Measurements from ENCODE around the gene PHTF1. TPM values are rescaled to one million over a fixed set of nuclear protein-coding genes. Genes with fewer than 3 reads are reported as not detected.

Gene PHTF1
- total and polyA plus RNA-seq, 7 donors: 2.4 to 22.7 (median 11.9) TPM

- intact Hi-C loops (cut with DNase I): no loop called here
- peaks cover 0 to 32% (median 17%) of the 10 kb centered on the region in 4 donors for H3K4me1 ChIP-seq
- H3K4me3 ChIP-seq: no peak overlapping the region
- no peak overlapping the region for H3K27ac ChIP-seq
- no peak for DNase-seq
- no peaks in the 10 kb centered on the region for H3K27me3 ChIP-seq
- H3K9me3 ChIP-seq: no peaks in the 10 kb centered on the region
- WGBS, 2 donors: 87 to 96% methylated on average over 2 of the region's 2 CpGs
- TF ChIP-seq CTCF (IDR thresholded peaks at IDR 0.05) (no peak), POLR2A (IDR thresholded peaks at IDR 0.05) (no peak), EP300 (IDR thresholded peaks at IDR 0.05) (no peak), POLR2AphosphoS5 (IDR thresholded peaks at IDR 0.05) (no peak)
- H3K36me3 ChIP-seq: no peaks in the 10 kb centered on the region
These were observed 93.2 kb downstream of the PHTF1 start for GRCh38 chr1:113666126-113666525.

- no peak for DNase-seq
- Histone ChIP-seq H3K36me3 (no peaks in the 10 kb centered on the region), H3K4me3 (no peak overlapping the region), H3K9me3 (no peaks in the 10 kb centered on the region), H3K27ac (no peak overlapping the region), H3K27me3 (no peaks in the 10 kb centered on the region), H3K4me1 (peaks cover 0 to 43% (median 17%) of the 10 kb centered on the region in 4 donors)
- intact Hi-C loops (cut with DNase I): no loop called here
- no peak for TF ChIP-seq CTCF (IDR thresholded peaks at IDR 0.05)
- TF ChIP-seq POLR2AphosphoS5 (IDR thresholded peaks at IDR 0.05): no peak
- TF ChIP-seq EP300 (IDR thresholded peaks at IDR 0.05): no peak
- TF ChIP-seq POLR2A (IDR thresholded peaks at IDR 0.05): no peak
These were observed 94.2 kb downstream of the PHTF1 start for GRCh38 chr1:113665071-113665470.

- Histone ChIP-seq H3K27ac (peak overlapping the region in 3 of 4 donors; percentile 17 to 38 (median 22)), H3K27me3 (no peaks in the 10 kb centered on the region), H3K36me3 (no peaks in the 10 kb centered on the region), H3K9me3 (no peaks in the 10 kb centered on the region), H3K4me3 (no peak overlapping the region), H3K4me1 (peaks cover 0 to 60% (median 21%) of the 10 kb centered on the region in 4 donors)
- 81% methylated on average over 5 of the region's 5 CpGs for WGBS, 2 donors
- no peak for DNase-seq
- intact Hi-C loops (cut with DNase I): no loop called here
- TF ChIP-seq EP300 (IDR thresholded peaks at IDR 0.05): no peak
- TF ChIP-seq POLR2AphosphoS5 (IDR thresholded peaks at IDR 0.05): peak in 1 of 4 donors; percentile 16
These were observed 95.9 kb downstream of the PHTF1 start for GRCh38 chr1:113663165-113663951.

GRCh38 chr1:113662101-113662500 is 97.2 kb downstream of the PHTF1 start:
- no peak overlapping the region for H3K4me3 ChIP-seq
- H3K27ac ChIP-seq: peak overlapping the region in 3 of 4 donors; percentile 17 to 53 (median 50)
- intact Hi-C loops (cut with DNase I): no loop called here
- no peak for DNase-seq
- H3K27me3 ChIP-seq: no peaks in the 10 kb centered on the region
- no peaks in the 10 kb centered on the region for H3K9me3 ChIP-seq
- peaks cover 0 to 72% (median 33%) of the 10 kb centered on the region in 4 donors for H3K4me1 ChIP-seq
- H3K36me3 ChIP-seq: no peaks in the 10 kb centered on the region
- peak in 2 of 4 donors; percentile 23 to 50 for TF ChIP-seq POLR2AphosphoS5 (IDR thresholded peaks at IDR 0.05)
- no peak for TF ChIP-seq POLR2A (IDR thresholded peaks at IDR 0.05)
- TF ChIP-seq CTCF (IDR thresholded peaks at IDR 0.05): no peak
- 98 to 99% methylated on average over 1 of the region's 1 CpG for WGBS, 2 donors

GRCh38 chr1:113660088-113660487 is 99.2 kb downstream of the PHTF1 start:
- peak overlapping the region in 3 of 4 donors; percentile 38 to 61 (median 49) for H3K27ac ChIP-seq
- H3K36me3 ChIP-seq: no peaks in the 10 kb centered on the region
- H3K4me1 ChIP-seq: peaks cover 0 to 78% (median 38%) of the 10 kb centered on the region in 4 donors
- H3K4me3 ChIP-seq: no peak overlapping the region
- WGBS, 2 donors: 62 to 76% methylated on average over 3 of the region's 3 CpGs
- DNase-seq: no peak
- intact Hi-C loops (cut with DNase I): no loop called here
- TF ChIP-seq CTCF (IDR thresholded peaks at IDR 0.05): no peak
- no peak for TF ChIP-seq EP300 (IDR thresholded peaks at IDR 0.05)
- no peak for TF ChIP-seq POLR2AphosphoS5 (IDR thresholded peaks at IDR 0.05)
- no peak for TF ChIP-seq POLR2A (IDR thresholded peaks at IDR 0.05)
- no peaks in the 10 kb centered on the region for H3K9me3 ChIP-seq
- no peaks in the 10 kb centered on the region for H3K27me3 ChIP-seq
